ENCODE data around the gene OR1D5. TPM values are rescaled to one million over a fixed set of nuclear protein-coding genes. Genes with fewer than 3 reads are reported as not detected.
"Not testable (repeated sequence)": the region's sequence is repeated elsewhere in the genome, so short reads cannot be mapped to it uniquely, and the experiment has no call there.

The OR1D5 gene, protein sequence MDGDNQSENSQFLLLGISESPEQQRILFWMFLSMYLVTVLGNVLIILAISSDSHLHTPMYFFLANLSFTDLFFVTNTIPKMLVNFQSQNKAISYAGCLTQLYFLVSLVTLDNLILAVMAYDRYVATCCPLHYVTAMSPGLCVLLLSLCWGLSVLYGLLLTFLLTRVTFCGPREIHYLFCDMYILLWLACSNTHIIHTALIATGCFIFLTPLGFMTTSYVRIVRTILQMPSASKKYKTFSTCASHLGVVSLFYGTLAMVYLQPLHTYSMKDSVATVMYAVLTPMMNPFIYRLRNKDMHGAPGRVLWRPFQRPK
- not detected for total RNA-seq
- polyA plus RNA-seq (ENCODE audit: insufficient read depth, low read depth, low replicate concordance), result not detected
- long read RNA-seq, donor 1, result 0 reads
- long read RNA-seq, donor 2, result 0 reads

DNA sequence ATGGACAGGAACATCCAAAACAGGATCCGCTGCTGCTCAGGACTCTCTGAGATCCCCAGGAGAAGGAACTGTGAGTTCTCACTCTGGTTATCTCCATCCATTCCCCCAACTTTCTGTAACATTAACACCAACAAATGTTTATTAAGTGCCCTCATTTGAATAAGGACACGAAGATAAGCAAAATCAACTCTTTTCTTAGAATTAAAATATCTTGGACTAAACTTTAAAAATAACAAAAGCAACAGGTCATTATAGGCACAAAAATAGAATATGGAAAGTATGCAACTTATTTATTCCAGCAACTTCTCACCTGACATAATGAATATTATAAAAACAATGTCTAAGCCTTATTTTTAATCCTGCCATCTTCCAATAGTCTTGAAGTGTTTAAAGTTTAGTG, at the start of gene OR1D5:
Gene OR1D5 (minus strand): TSS at position 101 of the 400 bp plus-strand sequence. CDS start 0 bp downstream, at position 101.
- H3K36me3 ChIP-seq (ENCODE audit: low read depth, missing control alignments); DNase-seq; H3K27me3 ChIP-seq; intact Hi-C loops (cut with DNase I; ENCODE audit: low total_unique reads); H3K27ac ChIP-seq; H3K4me1 ChIP-seq; H3K9me3 ChIP-seq; H3K4me3 ChIP-seq: not testable (repeated sequence)
- WGBS, 2 donors, result 64% methylated on average over 1 of the region's 2 CpGs; no CpG with 5 or more reads in 1 of the 2 donors

DNA sequence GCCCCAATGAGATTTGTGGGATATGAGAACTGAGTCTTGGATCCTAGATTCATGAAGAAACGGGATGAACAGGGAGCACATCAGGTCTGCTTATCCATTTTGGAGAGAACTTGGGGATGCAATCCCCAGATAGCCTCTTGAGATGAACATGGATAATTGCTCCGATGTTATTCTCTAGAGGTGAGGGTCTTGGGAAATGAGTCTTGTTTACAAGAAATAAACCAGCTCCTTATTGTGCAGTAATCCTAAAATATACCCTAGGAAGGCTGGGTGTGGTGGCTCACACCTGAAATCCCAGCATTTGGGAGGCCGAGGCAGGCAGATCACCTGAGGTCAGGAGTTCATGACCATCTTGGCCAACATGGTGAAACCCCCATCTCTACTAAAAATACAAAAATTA, 40.9 kb upstream of the OR1D5 start, which contains the start of gene OR1D2:
Gene OR1D2 (minus strand): TSS at position 101 of the 400 bp plus-strand sequence. CDS start 11,426 bp downstream, outside the sequence.
- DNase-seq, result no peak
- Histone ChIP-seq H3K9me3 (no peaks in the 10 kb centered on the region), H3K27ac (no peak within 1 kb of the TSS), H3K4me1 (no peaks in the 10 kb centered on the region), H3K27me3 (no peaks in the 10 kb centered on the region), H3K4me3 (no peak within 1 kb of the TSS), H3K36me3 (ENCODE audit: low read depth, missing control alignments) (no peaks in the 10 kb centered on the region)
- intact Hi-C loops (cut with DNase I; ENCODE audit: low total_unique reads), result no loop called here
- TF ChIP-seq, protein P1, sequence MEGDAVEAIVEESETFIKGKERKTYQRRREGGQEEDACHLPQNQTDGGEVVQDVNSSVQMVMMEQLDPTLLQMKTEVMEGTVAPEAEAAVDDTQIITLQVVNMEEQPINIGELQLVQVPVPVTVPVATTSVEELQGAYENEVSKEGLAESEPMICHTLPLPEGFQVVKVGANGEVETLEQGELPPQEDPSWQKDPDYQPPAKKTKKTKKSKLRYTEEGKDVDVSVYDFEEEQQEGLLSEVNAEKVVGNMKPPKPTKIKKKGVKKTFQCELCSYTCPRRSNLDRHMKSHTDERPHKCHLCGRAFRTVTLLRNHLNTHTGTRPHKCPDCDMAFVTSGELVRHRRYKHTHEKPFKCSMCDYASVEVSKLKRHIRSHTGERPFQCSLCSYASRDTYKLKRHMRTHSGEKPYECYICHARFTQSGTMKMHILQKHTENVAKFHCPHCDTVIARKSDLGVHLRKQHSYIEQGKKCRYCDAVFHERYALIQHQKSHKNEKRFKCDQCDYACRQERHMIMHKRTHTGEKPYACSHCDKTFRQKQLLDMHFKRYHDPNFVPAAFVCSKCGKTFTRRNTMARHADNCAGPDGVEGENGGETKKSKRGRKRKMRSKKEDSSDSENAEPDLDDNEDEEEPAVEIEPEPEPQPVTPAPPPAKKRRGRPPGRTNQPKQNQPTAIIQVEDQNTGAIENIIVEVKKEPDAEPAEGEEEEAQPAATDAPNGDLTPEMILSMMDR (IDR thresholded peaks at IDR 0.05), result no peak
- no peak for TF ChIP-seq POLR2A (IDR thresholded peaks at IDR 0.05)
- WGBS, 2 donors, result 70 to 89% methylated on average over 3 of the region's 3 CpGs

DNA sequence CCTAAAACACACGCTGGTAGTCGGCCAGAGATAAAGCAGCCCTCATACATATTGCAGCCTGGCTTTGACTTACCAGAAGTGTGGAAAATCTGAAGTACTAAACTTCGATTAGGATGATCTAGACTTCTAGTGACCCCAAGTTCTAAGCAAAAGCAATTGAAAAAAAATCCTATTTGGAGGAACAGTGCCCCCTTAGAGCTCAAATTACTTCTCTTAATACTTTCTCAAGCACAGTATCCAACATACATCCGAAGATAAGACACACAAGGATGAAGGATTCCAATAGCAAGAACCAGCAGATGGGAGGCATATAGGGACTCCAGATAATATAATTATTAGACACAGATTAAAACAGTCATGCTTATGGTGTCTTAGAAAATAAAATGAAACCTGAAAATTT, 10.4 kb upstream of the OR1D5 start:
- 42 to 47% methylated on average over 4 of the region's 4 CpGs for WGBS, 2 donors

DNA sequence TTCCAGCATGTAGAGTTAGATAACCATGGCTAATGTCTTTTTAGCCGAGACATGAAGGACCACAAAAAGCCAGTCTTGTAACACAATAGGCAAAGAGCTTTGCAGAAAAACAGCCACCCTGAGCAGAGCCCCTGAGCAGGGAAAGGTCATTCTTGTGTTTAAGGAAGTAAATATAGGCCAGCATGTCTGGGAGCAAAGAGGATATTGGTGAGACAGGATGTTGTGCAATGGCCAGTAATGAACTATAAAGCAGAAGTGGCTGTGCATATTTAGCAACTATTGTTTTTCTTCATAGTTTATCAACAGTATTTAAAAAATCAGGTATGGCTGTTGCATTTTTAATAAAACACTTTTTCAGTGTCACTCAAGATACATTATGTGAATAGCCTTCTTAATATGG, 1.8 kb upstream of the OR1D5 start:
- H3K27me3 ChIP-seq; H3K9me3 ChIP-seq; H3K27ac ChIP-seq; H3K4me3 ChIP-seq; H3K36me3 ChIP-seq (ENCODE audit: low read depth, missing control alignments); DNase-seq; intact Hi-C loops (cut with DNase I; ENCODE audit: low total_unique reads); H3K4me1 ChIP-seq: not testable (repeated sequence)
- WGBS, 2 donors, result 40 to 59% methylated on average over 1 of the region's 1 CpG

More for the DNA sequence above, 10.4 kb upstream of the OR1D5 start:
- H3K9me3 ChIP-seq; H3K4me1 ChIP-seq; H3K27me3 ChIP-seq; intact Hi-C loops (cut with DNase I; ENCODE audit: low total_unique reads); H3K4me3 ChIP-seq; DNase-seq; H3K27ac ChIP-seq; H3K36me3 ChIP-seq (ENCODE audit: low read depth, missing control alignments): not testable (repeated sequence)

DNA sequence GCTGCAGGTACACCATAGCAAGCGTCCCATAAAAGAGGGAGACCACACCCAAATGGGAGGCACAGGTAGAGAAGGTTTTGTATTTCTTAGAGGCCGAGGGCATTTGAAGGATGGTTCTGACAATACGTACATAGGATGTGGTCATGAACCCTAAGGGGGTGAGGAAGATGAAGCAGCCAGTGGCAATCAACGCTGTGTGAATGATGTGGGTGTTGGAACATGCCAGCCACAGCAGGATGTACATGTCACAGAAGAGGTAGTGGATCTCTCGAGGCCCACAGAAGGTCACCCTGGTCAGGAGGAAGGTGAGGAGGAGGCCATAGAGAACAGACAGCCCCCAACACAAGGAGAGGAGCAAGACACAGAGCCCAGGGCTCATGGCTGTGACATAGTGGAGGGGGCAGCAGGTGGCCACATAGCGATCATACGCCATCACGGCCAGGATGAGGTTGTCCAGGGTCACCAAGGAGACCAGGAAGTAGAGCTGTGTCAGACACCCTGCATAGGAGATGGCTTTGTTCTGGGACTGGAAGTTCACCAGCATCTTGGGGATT, 506 bp downstream of the OR1D5 start:
- H3K27ac ChIP-seq; H3K9me3 ChIP-seq; H3K27me3 ChIP-seq; H3K4me3 ChIP-seq; H3K36me3 ChIP-seq (ENCODE audit: low read depth, missing control alignments); H3K4me1 ChIP-seq; DNase-seq; intact Hi-C loops (cut with DNase I; ENCODE audit: low total_unique reads): not testable (repeated sequence)
- WGBS, 2 donors, result 82% methylated on average over 8 of the region's 8 CpGs

DNA sequence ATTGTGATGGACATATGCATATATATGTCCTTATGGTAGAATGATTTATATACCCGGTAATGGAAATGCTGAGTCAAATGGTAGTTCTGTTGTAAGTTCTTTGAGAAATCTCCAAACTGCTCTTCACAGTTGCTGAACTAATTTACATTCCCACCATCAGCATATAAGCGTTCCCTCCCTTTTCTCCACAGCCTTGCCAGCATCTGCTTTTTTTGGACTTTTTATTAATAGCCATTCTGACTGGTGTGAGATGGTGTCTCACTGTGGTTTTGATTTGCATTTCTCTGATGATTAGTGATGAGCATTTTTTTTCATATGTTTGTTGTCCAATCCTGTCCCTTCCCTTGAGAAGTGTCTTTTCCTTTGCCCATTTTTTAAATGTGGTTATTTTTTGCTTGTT, 8.5 kb downstream of the OR1D5 start:
- H3K9me3 ChIP-seq; H3K36me3 ChIP-seq (ENCODE audit: low read depth, missing control alignments); H3K27me3 ChIP-seq; DNase-seq; H3K4me3 ChIP-seq; intact Hi-C loops (cut with DNase I; ENCODE audit: low total_unique reads); H3K4me1 ChIP-seq; H3K27ac ChIP-seq: not testable (repeated sequence)
- WGBS, 2 donors, result 93% methylated on average over 1 of the region's 2 CpGs; no CpG with 5 or more reads in 1 of the 2 donors

DNA sequence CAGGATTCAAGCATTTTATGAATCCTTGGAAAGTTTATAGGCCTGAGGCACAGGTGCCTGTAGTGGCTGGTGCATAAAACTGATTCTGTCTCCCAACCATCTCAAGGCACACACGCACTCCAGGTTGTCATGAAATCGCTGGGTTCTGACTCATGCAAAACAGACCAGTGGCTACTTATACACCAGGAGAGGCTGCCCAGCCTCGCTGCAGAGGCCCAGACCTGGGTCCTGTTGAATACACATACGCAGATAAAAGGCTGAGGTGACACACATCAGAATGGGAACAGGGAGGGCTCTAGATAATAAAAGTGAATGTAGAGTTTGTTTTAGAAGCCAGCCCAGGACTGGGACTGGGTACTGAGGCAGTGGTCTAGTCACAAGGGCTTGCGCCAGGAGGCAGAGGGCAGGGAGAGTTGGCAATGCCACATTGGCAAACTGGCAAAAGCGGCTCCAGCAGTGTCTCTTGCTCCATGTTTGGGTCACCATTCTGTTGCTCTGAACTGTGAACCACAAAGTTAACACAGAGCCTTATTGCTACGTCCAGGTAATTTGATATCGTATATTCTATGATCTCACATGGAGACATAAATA, 13.6 kb downstream of the OR1D5 start:
- H3K36me3 ChIP-seq (ENCODE audit: low read depth, missing control alignments), result no peaks in the 10 kb centered on the region
- intact Hi-C loops (cut with DNase I; ENCODE audit: low total_unique reads), result no loop called here
- 64 to 74% methylated on average over 7 to 8 of the region's 8 CpGs for WGBS, 2 donors
- H3K4me1 ChIP-seq, result peaks cover 4% of the 10 kb centered on the region
- H3K9me3 ChIP-seq, result no peaks in the 10 kb centered on the region
- peak overlapping the region; percentile 68 to 72 for H3K4me3 ChIP-seq
- H3K27ac ChIP-seq, result no peak overlapping the region
- TF ChIP-seq, protein P1 (IDR thresholded peaks at IDR 0.05), result no peak
- no peak for TF ChIP-seq POLR2A (IDR thresholded peaks at IDR 0.05)
- no peak for DNase-seq
- no peaks in the 10 kb centered on the region for H3K27me3 ChIP-seq
